VCaP (cell line): ENCODE results near the gene KLHL4.

Source experiments
- H3K27ac ChIP-seq: fragments of 450-650 bp; 2 replicates; pipeline ENCODE4 v1.5.1; 2017
- CTCF ChIP-seq: fragments of 450-650 bp; conservative IDR thresholded peaks from 2 replicates; pipeline ENCODE4 v1.5.1; 2017; ENCODE audit warnings: mild to moderate bottlenecking, moderate library complexity

KLHL4 gene

DNA sequence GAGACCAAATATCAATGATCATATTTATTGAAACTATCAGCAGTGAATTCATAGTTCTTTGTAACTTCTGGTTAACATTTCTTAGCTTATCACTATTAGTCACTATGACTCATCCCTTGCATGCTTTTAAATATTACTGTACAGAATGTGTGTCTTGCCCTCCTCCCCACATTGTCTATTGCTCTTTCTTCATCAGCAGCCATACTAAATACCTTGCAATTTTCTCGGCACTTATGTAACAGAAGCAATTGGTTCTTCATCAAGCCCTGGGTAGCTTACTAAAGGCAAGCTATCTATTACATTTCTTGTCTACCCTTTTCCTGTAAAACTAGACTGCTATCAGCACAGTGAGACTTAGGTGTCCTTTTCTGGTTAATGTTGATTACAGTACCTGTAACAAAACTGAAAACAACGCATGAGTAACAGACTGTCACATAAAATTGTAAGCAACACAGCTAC is 8.2 kb downstream of the KLHL4 start:
- no peak for TF ChIP-seq CTCF
- no peak overlapping the region for H3K27ac ChIP-seq

GRCh38 chrX:87526281-87526680 is 8.7 kb downstream of the KLHL4 start:
- no peak for TF ChIP-seq CTCF
- H3K27ac ChIP-seq, result no peak overlapping the region

- H3K27ac ChIP-seq, result no peak overlapping the region
- TF ChIP-seq CTCF, result no peak
Measured at GRCh38 chrX:87528487-87528886, 10.9 kb downstream of the KLHL4 start.

DNA sequence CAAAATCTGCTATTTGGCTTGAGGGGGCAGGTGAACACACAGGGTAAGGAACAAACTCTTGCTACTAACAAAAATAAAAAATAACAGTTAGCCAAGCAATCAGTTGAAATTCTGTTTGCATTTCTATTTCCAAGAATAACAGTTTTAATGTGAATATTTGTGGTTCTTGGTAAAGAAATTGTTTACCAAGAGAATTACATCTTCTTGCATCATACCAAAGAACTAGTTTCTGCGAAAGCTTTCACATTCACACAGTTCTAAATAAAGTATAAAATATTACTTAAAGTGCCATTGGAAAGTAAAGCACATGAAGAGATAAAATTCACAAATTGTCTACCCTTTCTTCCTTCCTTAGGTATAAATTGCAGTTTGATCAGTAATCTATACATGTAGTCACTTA is 54.4 kb downstream of the KLHL4 start:
- no peak for TF ChIP-seq CTCF
- H3K27ac ChIP-seq, result no peak overlapping the region

GRCh38 chrX:87572901-87573300 is 55.3 kb downstream of the KLHL4 start:
- H3K27ac ChIP-seq, result no peak overlapping the region
- TF ChIP-seq CTCF, result no peak

- H3K27ac ChIP-seq, result no peak overlapping the region
- TF ChIP-seq CTCF, result peak; percentile 31
Measured at GRCh38 chrX:87578978-87579377, 61.4 kb downstream of the KLHL4 start.

DNA sequence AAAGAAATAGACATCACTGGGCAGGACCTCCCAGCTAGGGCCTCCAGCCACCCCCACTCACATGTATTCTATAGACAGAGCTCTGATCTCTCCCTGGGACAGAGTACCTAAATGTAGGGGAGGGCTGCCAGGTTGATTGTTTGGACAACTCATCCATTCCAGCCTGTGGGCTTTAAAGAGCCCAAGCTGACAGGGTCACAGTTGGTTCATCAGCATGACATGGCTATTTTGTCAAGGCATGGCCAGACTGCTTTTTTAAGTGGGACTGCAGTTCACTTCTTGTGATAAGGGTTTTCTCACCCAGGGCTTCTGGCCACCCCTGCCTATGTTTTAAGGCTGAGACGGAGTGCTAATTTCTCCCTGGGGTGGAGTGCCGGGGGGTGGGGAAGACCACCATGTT is 63.3 kb downstream of the KLHL4 start:
- H3K27ac ChIP-seq, result no peak overlapping the region
- no peak for TF ChIP-seq CTCF

- no peak overlapping the region for H3K27ac ChIP-seq
- TF ChIP-seq CTCF, result no peak
Measured at GRCh38 chrX:87582453-87582852, 64.9 kb downstream of the KLHL4 start.
